ENCODE data around the gene CHD1.

Gene CHD1

DNA sequence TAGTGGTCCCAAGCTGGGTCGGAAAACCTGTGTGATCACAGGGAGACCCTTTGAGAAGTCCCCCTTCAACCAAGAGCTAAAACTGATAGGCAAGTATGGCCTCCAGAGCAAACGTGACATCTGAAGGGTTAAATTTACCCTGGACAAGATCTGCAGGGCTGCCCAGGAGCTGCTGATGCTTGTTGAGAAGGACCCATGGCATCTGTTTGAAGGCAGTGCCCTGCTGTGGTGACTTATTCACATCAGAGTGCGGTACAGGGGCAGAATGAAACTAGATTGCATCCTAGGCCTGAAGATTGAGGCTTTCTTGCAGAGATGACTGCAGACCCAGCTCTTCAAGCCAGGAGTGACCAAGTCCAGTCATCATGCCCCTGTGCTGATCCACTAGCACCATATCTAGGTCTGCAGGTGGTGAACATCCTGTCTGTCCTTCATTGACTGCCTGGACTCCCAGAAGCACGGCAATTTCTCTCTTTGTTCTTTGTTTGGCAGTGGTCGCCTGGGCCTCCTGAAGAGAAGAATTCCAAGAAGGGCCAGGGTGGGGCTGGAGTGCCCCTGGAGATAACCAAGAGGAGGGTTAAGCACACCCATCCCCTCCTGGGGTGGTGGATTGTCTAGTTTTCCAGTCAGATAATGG is 25.7 kb upstream of the CHD1 start:
- DNase-seq (ENCODE audit: low read depth): no peak
- no peak overlapping the region for H3K4me3 ChIP-seq (ENCODE audit: low read depth, low read length)
- TF ChIP-seq, protein P1, sequence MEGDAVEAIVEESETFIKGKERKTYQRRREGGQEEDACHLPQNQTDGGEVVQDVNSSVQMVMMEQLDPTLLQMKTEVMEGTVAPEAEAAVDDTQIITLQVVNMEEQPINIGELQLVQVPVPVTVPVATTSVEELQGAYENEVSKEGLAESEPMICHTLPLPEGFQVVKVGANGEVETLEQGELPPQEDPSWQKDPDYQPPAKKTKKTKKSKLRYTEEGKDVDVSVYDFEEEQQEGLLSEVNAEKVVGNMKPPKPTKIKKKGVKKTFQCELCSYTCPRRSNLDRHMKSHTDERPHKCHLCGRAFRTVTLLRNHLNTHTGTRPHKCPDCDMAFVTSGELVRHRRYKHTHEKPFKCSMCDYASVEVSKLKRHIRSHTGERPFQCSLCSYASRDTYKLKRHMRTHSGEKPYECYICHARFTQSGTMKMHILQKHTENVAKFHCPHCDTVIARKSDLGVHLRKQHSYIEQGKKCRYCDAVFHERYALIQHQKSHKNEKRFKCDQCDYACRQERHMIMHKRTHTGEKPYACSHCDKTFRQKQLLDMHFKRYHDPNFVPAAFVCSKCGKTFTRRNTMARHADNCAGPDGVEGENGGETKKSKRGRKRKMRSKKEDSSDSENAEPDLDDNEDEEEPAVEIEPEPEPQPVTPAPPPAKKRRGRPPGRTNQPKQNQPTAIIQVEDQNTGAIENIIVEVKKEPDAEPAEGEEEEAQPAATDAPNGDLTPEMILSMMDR (conservative IDR thresholded peaks at IDR 0.05; ENCODE audit: low read depth, low read length): no peak

DNA sequence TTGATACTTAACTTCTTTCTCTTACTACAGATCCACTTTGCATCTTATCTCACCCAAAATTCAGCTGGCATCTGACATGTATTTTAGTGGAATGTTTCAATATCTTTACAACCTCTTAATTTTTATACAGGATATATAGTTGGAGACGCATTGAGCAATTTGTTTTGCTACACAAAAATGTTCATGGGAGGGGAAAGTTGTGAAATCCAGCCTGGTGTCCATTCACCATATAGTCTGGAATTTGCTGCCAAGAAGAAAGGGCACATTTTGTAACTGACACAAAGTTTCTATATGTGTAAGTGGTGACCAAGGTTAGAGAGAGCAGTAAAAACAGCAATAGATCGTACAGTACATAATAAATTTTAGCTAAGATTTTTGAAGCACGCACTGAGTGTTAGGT is 14.0 kb upstream of the CHD1 start:
- peak; percentile 71 for DNase-seq (ENCODE audit: low read depth)
- no peak overlapping the region for H3K4me3 ChIP-seq (ENCODE audit: low read depth, low read length)

DNA sequence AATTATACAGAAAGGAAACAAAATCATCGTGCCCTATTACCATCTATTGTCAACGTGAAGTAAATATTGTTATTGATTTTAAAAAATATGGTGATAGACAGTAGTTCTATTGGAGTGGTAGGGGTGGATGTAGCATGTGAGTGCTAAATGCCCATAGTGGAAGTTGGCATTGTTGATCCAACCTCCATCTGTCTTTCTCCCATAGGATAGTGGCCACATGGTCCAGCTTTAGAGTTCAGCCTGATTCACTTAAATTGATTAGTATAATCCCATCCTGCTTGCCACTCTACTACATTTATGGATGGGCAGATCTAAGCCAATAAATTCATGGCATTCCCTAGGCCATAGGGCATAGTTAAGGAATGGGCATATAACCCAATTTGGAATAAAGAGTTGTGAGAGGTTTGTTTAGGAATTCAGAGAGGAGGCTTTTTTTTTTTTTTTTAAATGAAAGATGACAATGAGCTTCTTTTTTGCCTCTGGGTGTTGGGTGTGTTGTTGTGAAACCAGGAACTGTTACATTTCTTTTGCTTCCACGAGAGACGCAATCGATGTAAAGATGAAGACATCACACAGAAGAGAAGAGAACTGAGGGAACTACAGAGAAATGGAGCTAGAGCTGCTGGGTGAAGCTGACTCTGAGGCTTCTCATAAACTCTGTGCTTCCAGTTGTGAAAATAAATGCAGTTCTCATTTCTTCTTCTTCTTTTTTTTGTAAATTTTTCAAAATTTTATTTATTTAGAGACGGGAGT is 12.5 kb upstream of the CHD1 start:
- TF ChIP-seq, protein P1 (conservative IDR thresholded peaks at IDR 0.05; ENCODE audit: low read depth, low read length): no peak

More for the DNA sequence above, 14.0 kb upstream of the CHD1 start:
- TF ChIP-seq, protein P1 (conservative IDR thresholded peaks at IDR 0.05; ENCODE audit: low read depth, low read length): no peak

DNA sequence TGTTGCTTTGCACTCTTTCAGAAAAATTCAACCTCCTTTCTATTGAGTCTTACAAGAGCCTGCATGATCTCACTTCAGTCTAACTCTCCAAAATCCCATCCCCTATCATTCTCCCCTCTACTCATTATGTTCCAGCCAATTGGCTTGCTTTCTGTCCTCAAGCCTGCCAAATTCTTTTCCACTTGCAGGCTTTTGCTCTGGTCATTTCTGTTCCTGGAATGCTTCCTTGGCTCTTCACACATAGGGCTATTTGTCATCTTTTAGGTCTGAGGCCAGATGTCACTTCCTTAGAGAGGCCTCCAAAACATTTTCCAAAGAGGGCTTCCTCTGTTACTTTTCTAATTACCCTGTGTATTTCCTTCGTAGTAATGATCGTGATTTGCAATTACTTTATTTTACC is 11.8 kb upstream of the CHD1 start:
- TF ChIP-seq, protein P1 (conservative IDR thresholded peaks at IDR 0.05; ENCODE audit: low read depth, low read length): no peak
- no peak overlapping the region for H3K4me3 ChIP-seq (ENCODE audit: low read depth, low read length)
- DNase-seq (ENCODE audit: low read depth): peak; percentile 24

More for the DNA sequence above, 12.5 kb upstream of the CHD1 start:
- DNase-seq (ENCODE audit: low read depth): no peak
- no peak overlapping the region for H3K4me3 ChIP-seq (ENCODE audit: low read depth, low read length)

DNA sequence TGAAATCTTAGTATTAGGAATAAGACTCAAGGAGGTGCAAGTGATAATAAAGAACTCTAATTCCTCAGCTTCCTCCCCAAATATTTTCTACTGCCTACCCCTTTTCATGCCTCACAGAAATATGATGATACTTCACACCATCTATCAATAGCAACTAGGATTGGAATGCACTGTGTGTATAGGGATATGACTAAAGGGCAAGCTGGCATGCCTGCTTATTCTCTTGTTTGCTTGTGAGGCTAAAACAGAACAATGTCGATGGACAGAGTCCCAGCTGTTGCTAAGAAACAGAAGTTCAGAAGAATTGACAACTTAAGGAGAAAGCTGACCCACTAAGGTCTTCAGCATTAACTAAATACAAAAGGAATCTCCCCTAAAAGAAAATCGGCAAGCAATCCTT is 9.7 kb upstream of the CHD1 start:
- H3K4me3 ChIP-seq (ENCODE audit: low read depth, low read length): no peak overlapping the region
- peak; percentile 43 for DNase-seq (ENCODE audit: low read depth)
- TF ChIP-seq, protein P1 (conservative IDR thresholded peaks at IDR 0.05; ENCODE audit: low read depth, low read length): no peak

DNA sequence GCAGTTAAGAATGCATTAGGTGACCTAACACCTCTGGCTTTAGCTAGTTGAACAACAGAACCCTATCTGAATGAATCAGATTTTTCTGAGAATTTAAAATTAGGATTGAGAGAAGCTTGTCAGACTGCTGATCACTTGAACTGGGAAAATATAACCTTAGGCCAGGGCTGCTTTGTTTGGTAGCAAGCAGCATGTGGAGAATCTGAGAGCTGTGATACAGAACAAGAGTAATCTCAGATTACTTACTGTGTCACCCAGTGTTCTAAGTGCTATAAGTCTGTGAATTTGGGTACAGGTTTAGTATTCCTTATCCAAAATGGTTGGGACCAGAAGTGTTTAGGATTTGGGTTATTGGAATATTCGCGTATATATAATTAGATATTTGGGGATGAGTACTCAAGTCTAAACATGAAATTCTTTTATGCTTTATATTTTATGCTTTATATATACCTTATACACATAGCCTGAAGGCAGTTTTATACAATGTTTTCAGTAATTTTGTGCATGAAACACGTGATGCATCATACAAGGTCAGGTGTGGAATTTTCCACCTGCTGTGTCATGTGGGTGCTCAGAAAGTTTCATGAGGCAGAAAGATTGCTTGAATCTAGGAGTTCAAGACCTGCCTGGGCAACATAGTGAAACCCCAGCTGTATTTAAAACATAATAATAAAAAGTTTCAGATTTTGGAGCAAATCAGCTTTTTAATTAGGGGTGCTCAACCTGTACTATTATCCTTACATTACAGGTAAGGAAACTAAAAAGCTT is 8.3 kb upstream of the CHD1 start:
- H3K4me3 ChIP-seq (ENCODE audit: low read depth, low read length): no peak overlapping the region
- peak; percentile 23 for DNase-seq (ENCODE audit: low read depth)
- TF ChIP-seq, protein P1 (conservative IDR thresholded peaks at IDR 0.05; ENCODE audit: low read depth, low read length): no peak
